CD4-positive, alpha-beta T cell treated with Interleukin-1 beta for 1 hour (primary cell): ENCODE results near the gene CSMD2.

Source experiments
- DNase-seq, 2 donors: peaks; one replicate each; pipeline ENCODE4 v3.0.0-alpha.2; 2020 to 2022

Gene CSMD2

DNA sequence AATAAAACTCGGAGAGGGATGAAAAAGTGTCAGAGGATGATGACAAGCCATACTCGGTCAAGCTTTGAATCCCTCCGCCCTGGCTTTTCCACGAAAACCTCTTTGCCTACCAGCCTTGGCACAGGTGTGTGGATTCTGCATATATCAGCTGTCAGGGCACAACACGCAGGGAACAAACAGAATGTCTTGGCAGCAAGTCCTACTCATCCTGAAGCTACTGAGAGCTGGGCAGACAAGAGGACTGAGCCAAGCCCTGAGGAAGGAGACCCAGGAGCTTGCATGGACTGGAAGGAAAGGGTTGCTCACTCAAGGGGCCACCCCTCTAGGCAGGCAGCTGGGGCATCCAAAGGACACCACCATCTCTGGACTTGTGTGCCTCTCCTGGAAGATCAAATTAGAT is 168.7 kb downstream of the CSMD2 start:
- DNase-seq = no peak

- no peak for DNase-seq
Observed at GRCh38 chr1:33993301-33993700, 171.7 kb downstream of the CSMD2 start.

GRCh38 chr1:33990281-33990680 is 174.7 kb downstream of the CSMD2 start:
- no peak for DNase-seq

GRCh38 chr1:33988161-33988560 is 176.9 kb downstream of the CSMD2 start:
- DNase-seq = no peak

DNA sequence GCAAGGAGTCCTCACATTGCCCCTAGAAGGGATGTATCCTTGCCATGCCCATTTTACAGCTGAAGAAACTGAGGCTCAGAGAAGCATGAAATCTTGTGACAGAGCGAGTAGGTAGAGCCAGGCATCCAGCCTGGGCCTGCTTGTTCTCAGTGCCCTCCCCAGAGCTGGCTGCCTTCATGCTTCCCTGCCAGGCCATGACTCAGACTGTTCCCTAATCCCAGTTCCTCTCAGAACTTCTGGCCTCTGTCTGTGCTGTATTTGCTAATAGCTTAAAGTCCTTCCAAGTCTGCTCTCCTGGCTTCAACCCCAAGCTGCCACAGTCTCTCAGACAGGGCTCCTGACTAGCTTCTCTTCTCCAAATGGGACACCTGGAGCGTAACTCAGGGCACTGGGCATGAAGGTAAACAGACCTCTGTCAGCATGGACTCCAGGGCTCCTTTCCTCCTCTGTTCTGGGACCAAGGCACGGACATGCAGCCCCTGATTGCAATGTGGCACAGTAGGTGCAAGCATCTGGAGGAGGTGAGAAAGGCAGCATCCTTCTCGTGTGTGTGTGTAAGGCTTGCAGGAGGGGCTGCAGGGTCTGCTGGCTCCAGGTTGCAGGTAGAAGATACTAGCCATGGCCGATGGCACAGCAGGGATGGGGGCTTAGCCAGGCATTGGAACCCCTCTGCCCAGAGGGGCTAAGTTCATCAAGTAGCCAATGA is 178.5 kb downstream of the CSMD2 start:
- DNase-seq = no peak

DNA sequence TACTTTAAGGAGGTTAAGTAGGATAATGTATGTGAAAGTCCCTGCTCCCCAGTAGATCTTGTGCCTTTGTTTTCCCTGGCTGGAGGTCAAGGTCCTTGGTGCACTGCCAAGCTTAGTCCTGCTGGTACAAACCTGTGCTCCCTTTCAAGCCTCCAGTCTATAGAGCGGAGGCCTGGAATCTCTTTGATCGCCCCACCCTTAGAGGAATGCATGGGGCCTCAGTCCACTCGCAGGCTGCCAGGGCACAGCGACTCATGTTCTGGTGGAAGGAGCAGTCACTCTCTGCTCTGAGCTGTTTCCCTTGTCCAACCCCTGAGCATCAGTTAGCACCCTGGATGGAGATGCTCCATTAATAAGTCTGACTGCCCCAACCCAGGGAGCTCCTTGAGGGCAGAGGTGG is 179.4 kb downstream of the CSMD2 start:
- DNase-seq = no peak

DNA sequence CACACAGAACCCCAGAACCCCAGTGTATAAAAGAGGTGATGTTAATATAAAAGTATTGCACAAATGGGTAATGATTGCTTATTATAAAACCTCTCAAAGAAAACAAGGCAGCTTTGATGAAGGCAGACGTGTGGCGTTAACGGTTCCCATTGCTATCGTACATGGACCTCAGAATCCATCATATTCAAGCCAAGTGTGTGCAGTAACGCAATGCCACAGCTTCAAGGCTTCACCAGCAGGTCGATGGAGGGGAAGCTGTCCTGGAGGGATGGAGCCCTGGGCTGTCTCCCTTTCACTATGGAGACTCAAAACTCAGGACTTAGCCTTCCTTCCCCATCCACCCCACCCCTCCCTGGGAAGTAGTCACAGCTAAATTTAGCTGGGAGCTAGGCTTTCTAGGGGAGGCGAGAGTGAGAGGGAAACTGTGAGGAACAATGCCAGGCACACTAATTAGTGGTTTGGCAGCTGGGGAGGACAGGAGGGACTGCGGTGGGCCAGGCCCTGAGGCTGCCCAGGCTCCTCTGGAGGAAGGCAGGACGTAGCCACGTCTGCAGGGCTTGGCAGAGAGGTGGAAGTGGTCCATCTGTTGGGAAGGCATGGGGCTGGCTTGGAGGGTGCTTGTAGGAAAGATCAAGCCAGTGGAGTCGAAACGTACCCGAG is 180.0 kb downstream of the CSMD2 start:
- DNase-seq = no peak

DNA sequence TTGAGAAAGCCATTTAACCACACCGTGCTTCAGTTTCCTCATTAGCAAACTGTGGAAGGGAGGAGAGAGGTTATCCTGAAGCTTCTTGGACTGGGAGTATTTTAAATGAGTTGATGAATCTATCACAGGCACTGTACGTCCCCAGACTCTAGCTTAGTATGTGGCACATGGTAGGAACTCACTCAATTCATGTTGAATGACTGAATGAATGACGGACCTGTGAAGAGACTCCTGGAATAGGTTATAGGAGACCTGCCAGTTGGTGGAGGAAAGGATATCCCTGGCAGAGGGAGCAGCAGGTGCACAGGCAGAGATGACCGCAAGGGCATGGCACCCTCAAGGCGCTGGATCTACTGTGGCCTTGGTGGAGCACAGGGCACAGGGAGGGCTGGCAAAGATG is 182.6 kb downstream of the CSMD2 start:
- DNase-seq = no peak

DNA sequence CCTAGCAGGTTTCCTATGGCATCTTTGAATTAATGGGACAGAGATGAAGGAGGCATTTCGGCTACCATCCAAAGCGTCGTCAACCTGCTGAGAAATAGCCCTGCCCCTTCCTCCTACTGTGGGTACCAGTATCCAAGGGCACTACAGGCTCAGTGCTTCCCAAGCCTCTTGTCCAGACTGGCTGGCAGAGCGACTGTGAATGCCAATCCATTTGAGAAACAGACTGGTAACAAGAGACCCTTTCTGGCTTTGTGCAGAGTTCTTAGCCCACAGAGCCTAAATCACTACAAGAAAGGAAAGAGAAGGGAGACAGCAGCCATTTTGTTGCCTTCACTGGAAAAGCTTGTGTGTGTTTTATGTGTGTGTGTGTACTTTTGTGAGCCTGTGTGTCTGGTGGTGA is 185.7 kb downstream of the CSMD2 start:
- no peak for DNase-seq

- no peak for DNase-seq
Observed at GRCh38 chr1:33975961-33976360, 189.1 kb downstream of the CSMD2 start.

DNA sequence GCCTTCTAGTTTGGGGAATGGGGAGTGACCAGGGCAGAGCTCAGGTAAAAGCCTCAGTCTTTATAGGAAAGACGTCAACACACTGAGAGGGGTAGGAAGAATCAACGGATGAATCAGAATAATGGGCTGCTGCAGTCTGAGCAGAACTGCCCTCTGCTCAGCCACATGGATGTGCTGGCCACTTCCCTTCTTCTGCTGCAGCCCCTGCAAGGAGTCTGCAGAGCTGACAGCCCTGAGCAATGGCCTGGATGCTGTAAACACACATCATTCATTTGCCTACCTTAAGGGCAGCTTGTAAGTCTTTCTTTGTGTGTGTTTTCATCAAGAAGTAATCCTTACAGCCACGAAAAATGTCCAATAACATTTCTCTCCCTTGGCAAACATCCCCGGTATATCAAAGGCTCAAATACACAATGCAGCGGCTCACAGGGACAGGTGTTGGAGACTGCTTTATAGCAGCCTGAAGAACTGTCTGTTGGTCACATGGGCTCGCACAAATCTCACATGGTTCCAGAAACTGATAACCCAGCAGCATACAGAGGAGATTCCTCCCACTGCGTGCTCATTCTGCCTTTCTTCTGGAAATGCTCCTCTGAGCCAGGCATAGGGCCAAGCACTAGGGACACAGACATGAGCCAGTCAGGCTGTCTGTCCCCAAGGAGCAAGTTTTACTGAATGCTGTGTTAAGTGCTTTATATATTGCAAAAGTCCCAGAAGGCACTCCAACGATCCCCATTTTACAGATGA is 191.1 kb downstream of the CSMD2 start:
- no peak for DNase-seq

GRCh38 chr1:33972676-33973395 is 192.2 kb downstream of the CSMD2 start:
- DNase-seq = no peak

GRCh38 chr1:33971913-33972312 is 193.1 kb downstream of the CSMD2 start:
- DNase-seq = no peak

DNA sequence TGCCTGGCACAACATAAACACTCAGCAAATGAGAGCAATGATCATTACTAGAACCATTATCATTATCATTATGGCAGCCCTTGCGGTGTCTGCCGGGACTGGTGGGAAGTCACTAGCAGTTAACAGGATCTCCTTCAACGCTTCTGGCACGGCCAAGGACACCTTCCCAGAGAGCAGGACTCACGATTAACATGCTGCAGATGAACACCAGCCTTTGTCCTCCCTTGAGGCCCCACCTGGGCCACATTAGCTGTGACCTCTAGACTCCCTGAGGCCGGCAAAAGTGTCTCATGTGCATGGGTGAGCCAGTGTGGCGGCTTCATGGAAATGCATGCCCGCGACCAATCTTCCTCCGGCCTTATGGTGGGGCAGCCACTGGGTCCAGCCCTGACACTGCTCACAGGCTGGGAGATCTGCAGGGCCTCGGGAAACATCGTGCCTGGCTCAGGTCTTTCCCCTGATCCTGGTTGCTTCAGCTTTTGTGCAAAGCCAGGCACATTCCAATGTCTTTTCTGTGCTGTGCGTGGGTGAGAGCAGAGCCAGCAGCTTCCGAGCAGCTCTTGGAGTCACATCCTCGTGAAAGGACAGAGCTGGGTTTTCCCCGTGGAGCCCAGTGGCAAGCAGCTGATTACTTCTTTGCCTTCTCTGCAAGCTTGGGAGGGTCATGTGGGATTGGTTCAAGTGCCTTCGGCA is 193.9 kb downstream of the CSMD2 start:
- DNase-seq = no peak

DNA sequence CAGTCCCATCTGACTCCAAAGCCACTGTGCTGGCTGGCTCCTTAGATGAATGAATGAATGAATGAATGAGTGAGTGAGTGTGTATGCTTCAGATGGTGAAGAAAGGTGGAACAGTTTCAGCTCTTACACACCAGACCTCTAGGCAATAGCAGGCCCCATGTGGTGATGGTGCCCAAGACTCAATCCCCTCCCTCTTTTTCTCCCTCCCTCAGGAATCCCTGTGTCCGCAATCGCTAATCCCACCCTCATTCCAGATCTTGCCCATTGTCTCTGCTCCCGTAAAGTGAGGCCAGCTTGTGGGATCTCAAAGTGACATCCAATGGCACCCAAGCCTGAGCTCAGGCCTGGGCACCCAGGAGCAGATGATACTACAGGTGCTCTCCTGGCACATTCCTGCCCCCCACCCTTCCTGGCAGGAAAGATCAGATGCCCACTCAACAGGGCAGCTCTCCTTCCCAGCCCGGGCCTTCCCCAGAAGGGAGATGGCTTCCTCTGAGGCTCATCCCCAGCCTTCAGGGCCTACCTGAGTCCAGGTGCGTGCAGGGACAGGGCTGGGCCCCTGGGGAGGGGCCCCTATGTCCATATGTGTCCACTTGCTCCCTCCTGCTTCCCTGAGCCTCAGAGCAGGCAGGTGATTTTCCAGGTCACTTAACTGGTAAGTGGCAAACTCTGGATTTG is 194.7 kb downstream of the CSMD2 start:
- no peak for DNase-seq

DNA sequence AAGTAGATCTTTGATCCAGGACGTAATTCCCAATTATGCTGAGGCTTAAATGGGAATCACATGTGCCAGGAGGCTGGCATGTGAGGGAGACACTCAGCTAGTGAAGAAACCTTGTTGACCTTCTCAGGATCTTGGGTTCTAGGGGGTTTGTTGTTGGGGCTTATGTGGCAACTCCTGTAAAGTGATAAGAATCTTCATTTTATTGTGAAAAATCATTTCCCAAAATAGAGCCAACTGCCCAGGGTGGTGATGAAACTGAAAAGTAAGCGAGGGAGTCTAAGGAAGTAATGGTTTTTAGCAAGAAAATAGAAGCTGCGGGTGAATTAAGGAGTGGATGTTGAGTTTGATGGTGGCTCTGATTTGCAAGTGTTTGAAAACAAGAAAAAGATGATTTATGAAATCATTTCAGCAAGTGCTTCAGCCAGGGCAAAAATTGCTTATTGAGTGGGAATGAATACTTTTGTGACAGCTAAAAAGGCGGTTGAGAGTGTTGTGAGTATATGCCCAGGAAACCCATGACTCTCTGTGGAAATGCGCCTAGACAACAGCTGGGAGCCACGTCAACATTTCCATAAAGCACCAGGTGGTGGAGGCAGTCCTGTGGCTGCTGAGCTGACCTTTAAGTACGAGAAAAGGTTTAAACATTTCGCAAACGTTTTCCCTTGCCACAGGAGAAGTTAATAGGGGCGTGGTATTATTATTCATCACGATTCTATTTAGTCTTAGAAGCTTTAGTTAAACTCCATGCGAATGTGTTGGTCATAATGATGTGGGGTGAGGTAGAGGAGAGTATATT is 198.5 kb downstream of the CSMD2 start:
- DNase-seq = no peak

GRCh38 chr1:33965086-33965485 is 199.9 kb downstream of the CSMD2 start:
- no peak for DNase-seq

- no peak for DNase-seq
Observed at GRCh38 chr1:33962061-33962460, 203.0 kb downstream of the CSMD2 start.

DNA sequence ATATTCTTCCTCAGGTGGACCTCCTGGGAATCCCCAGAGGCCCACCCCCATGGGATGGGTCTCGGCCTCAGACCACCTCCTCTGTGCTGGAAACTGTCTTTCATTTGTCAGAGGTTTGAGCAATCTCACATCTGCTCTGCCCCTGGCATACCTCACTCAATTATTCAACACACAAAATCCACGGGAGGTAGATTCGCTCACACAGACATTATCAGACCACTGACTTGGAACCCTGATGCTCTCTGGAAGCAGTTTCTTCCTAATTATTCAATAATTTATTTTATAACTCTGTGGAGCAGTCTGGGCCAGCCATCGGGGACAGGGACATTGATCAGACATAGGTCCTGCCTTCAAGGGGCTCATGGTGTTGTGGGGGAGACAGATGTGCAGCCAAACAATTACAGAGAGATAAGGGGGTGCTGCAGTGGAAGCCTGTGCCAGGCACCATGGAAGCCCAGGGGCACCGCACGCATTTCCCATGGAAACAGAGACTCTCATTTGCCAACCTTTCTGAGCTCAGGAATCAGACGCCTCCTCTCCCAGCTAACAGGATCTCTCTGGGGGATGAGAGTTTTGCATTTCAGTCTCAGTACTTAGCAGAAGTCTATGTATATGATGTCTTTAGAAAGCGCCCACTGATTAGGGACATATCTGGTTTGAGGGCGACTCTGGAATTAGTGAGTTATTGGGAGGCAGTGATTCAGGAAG is 204.7 kb downstream of the CSMD2 start:
- no peak for DNase-seq

DNA sequence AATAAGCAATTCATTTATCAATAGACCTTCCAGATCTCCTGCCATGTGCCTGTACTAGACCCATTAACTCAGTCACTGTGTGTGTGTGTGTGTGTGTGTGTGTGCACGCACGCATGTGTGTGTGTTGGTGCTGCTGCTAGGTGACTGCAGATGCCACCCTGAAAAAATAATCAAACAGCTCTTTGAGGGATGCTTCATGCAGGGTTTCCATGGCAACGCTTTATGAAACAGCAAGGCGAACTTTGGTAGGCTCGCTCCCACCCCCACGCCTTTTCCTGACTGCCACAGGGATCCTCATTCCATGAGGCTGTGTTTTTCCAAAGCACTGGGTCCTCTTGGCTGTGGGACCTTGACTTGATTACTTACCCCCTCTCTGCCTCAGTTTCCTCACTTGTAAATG is 207.2 kb downstream of the CSMD2 start:
- no peak for DNase-seq

GRCh38 chr1:33955096-33955495 is 209.9 kb downstream of the CSMD2 start:
- DNase-seq = no peak
